Measurements from ENCODE around the gene RAB23. TPM values are rescaled to one million over a fixed set of nuclear protein-coding genes. Genes with fewer than 3 reads are reported as not detected.

Gene RAB23
- total RNA-seq, 1 experiment from 2014 or later, result 11.7 TPM

DNA sequence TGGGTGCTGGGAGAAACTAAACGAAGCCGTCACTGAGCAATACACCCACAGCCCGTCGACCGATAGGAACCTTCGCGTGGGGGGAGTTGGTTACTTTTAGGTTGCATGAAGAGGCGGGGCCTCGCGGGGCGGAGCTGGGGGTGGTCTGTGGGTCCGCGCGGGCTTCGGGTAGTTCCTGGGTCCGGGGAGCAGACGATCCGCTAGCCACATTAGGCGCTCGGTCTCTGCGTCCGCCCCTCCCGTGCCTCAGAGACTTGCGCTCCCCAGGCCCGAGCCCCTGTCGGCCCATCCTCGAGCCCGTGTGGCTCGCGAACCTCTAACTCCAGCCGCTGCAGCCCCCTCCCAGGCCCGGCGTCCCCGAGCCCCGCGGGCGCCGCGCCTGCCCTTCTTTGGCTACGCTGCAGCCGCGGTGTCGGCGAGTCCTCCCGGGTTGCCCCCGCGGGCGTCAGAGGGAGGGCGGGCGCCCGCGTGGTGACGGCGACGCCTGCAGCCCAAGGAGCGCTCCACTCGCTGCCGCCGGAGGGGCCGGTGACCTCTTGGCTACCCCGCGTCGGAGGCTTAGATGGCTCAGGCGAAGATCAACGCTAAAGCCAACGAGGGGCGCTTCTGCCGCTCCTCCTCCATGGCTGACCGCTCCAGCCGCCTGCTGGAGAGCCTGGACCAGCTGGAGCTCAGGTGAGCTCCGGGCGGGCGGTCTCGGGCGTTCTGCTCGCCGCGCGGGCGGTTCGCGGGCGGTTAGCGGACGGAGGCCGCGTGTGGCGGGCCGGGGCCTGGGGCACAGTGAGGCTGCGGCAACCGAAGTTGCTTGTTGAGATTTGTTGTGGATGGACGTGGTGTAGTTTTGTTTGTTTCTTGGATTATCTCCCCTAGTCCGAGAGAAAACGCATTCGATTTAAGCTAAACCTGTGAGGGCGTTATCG lies 49.7 kb downstream of the RAB23 start, which contains the start of gene BAG2 (continued):
- TF ChIP-seq, protein P1, sequence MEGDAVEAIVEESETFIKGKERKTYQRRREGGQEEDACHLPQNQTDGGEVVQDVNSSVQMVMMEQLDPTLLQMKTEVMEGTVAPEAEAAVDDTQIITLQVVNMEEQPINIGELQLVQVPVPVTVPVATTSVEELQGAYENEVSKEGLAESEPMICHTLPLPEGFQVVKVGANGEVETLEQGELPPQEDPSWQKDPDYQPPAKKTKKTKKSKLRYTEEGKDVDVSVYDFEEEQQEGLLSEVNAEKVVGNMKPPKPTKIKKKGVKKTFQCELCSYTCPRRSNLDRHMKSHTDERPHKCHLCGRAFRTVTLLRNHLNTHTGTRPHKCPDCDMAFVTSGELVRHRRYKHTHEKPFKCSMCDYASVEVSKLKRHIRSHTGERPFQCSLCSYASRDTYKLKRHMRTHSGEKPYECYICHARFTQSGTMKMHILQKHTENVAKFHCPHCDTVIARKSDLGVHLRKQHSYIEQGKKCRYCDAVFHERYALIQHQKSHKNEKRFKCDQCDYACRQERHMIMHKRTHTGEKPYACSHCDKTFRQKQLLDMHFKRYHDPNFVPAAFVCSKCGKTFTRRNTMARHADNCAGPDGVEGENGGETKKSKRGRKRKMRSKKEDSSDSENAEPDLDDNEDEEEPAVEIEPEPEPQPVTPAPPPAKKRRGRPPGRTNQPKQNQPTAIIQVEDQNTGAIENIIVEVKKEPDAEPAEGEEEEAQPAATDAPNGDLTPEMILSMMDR (IDR thresholded peaks at IDR 0.05 in 2 of 3, conservative IDR thresholded peaks at IDR 0.05 in 1 of 3; ENCODE audit: borderline replicate concordance in 1 of 3, insufficient read depth in 1 of 3, low read depth in 2 of 3, low read length in 2 of 3), result no peak

GRCh38 chr6:57165080-57165479 lies 57.0 kb downstream of the RAB23 start:
- H3K9me2 ChIP-seq (ENCODE audit: insufficient read depth), result no peaks in the 10 kb centered on the region
- H3K27me3 ChIP-seq (ENCODE audit: insufficient read depth, low read length), result no peaks in the 10 kb centered on the region
- intact Hi-C loops (cut with micrococcal nuclease), result no loop called here
- no peak overlapping the region for H3K9ac ChIP-seq (ENCODE audit: low read length)
- no peak for ATAC-seq
- CTCF ChIA-PET, result no interaction called here
- BruUV-seq (replicated peaks), result no TSS peak
- no peak overlapping the region for H3K27ac ChIP-seq (ENCODE audit: low read depth, low read length)
- TF ChIP-seq POLR2A (IDR thresholded peaks at IDR 0.05; ENCODE audit: borderline replicate concordance, extremely low read depth, insufficient read depth, insufficient read length) (no peak), EZH2 (IDR thresholded peaks at IDR 0.05) (no peak), EGR1 (IDR thresholded peaks at IDR 0.05; ENCODE audit: low read depth) (no peak), FOSL1 (IDR thresholded peaks at IDR 0.05; ENCODE audit: low read depth) (no peak), RAD21 (IDR thresholded peaks at IDR 0.05; ENCODE audit: low read depth) (no peak), YY1 (IDR thresholded peaks at IDR 0.05; ENCODE audit: extremely low read depth, insufficient replicate concordance, low read depth, low read length) (no peak), EZH2phosphoT487 (IDR thresholded peaks at IDR 0.05; ENCODE audit: borderline replicate concordance) (no peak), ZFX (IDR thresholded peaks at IDR 0.05) (no peak), ZNF274 (IDR thresholded peaks at IDR 0.05; ENCODE audit: low read depth, low read length) (no peak), SIN3A (IDR thresholded peaks at IDR 0.05; ENCODE audit: low read depth) (no peak)
- TF ChIP-seq, protein P1 (IDR thresholded peaks at IDR 0.05 in 2 of 3, conservative IDR thresholded peaks at IDR 0.05 in 1 of 3; ENCODE audit: borderline replicate concordance in 1 of 3, insufficient read depth in 1 of 3, low read depth in 2 of 3, low read length in 2 of 3), result no peak
- TF ChIP-seq, protein P2, sequence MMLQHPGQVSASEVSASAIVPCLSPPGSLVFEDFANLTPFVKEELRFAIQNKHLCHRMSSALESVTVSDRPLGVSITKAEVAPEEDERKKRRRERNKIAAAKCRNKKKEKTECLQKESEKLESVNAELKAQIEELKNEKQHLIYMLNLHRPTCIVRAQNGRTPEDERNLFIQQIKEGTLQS (IDR thresholded peaks at IDR 0.05), result no peak
- peaks cover 3 to 22% of the 10 kb centered on the region in 2 experiments; a peak in 2 of 4 replicates for H3K36me3 ChIP-seq (ENCODE audit: control insufficient read depth in 1 of 2, insufficient read depth in 2 of 2, low read length in 2 of 2)
- H3K79me2 ChIP-seq (ENCODE audit: insufficient read depth, low read length), result no peaks in the 10 kb centered on the region
- no peak overlapping the region for H2AFZ ChIP-seq (ENCODE audit: low read depth, low read length, poor library complexity, severe bottlenecking)
- H4K20me1 ChIP-seq (ENCODE audit: insufficient read depth), result no peaks in the 10 kb centered on the region
- no peak overlapping the region for H3K4me3 ChIP-seq (replicated peaks in 1 of 2; ENCODE audit: low read depth in 1 of 2, low read length in 2 of 2)
- no peak for DNase-seq (ENCODE audit: low read depth, low spot score)
- H3K4me2 ChIP-seq (ENCODE audit: low read length), result no peak overlapping the region
- POLR2A ChIA-PET, result no interaction called here
- RAD21 ChIA-PET (ENCODE audit: low non-redundant PET in 1 of 2, low total read pairs in 2 of 2, uncharacterized antibody in 2 of 2, unreplicated experiment in 2 of 2), result no interaction called here
- H3K4me1 ChIP-seq (ENCODE audit: control insufficient read depth in 1 of 2, insufficient read depth in 2 of 2, low read length in 2 of 2), result no peaks in the 10 kb centered on the region
- H3K9me3 ChIP-seq (ENCODE audit: control insufficient read depth in 1 of 2, insufficient read depth in 1 of 2, low read depth in 1 of 2, low read length in 2 of 2), result peaks cover 4 to 12% of the 10 kb centered on the region in 2 experiments; a peak in 2 of 4 replicates

All from HCT116 (cell line).